GM18502 (cell line): ENCODE measurements around the gene MARCKS.
"Not testable (repeated sequence)": the region's sequence is repeated elsewhere in the genome, so short reads cannot be mapped to it uniquely, and the experiment has no call there.

Experiments
- ATAC-seq: cut with Tn5 transposase; IDR thresholded peaks from one replicate; pipeline ENCODE4 v1.9.1; 2021; ENCODE audit warnings: mild to moderate bottlenecking; ENCODE audit not compliant: unreplicated experiment, poor library complexity

MARCKS gene

DNA sequence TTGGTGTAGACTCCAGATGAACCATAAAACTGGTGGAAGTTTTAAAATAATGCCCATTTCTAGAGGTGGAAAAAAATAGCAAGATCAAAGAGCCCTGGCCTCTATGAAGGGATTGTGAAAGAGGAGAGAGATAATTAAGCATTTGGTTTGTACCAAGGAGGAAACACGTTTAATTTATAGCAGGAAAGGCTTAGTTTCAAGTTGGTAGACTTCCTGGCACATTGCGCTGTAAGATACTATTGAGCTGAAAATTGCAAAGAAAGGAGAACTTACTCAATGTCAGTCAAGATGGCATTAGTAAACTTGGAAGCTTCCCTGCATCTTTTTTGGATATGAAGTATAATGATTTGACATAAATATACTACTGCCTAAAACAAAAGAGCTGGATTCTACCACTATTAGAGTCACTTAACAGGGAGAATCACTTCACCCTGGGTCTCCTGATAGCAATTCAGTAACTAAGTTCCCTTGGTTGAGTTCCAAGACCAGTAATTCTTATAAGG, 24.4 kb downstream of the MARCKS start:
- no peak for ATAC-seq

DNA sequence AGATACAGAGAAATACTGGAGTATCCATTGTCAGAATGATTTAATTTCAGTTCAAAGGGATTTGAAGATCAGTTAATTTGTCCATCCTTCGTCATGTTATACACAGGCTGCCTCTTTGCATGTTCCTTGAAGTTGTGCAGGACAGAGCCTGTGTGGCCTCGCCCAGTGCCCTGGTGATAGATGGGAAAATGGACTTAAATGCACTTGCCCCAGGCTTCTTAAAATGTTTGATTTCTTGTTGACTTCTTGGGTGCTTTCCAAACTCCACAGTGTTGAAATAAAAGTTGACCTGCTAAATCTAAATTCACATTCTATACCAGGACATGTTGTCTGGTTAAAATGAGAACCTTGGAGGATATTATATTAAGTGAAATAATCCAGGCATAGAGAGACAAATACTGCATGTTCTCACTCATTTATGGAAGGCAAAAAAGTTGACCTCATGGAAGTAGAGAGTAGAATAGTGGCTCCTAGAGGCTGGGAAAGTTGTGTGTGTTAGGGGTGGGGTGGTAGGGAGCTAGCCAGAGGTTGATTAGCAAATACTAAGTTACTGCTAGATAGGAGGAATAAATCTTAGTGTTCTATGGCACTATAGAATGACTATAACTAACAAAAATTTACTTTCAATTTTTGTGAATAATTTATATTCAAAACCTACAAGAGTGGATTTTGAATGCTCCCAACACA, 25.3 kb downstream of the MARCKS start:
- no peak for ATAC-seq

GRCh38 chr6:113884011-113884410, 26.9 kb downstream of the MARCKS start:
- ATAC-seq = no peak

GRCh38 chr6:113886512-113886911, 29.4 kb downstream of the MARCKS start:
- ATAC-seq = no peak

GRCh38 chr6:113888493-113888892, 31.3 kb downstream of the MARCKS start:
- no peak for ATAC-seq

DNA sequence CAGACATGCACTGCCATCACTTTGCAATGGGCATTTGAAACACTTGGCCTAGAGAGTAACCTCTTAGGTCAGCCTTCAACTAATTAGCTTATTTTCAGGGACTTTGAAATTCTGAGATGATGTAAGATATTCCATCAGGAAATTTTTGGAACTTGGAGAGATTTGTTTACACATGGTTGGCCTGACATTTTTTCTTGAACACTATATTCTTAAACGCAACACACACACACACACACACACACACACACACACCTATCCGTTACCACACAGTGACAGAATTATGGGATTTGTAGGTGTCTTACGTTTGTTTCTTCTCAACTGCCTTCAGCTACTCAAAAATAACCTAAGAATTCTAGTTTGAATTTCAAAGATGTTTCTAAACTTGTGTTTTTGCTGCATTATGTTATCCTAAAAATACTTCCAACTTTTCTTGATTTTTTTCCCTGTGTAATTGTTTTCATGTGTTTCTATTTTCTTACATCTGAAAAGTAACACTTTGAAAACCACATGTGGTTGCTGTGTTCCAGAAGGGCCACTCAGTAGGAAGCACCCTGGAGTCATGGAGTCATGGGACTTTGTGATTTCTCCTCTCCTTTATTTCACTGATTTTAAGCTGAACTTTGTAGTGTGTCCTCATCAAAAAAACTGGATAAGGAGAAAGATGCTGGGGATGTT, 31.9 kb downstream of the MARCKS start:
- no peak for ATAC-seq

GRCh38 chr6:113893451-113893850, 36.3 kb downstream of the MARCKS start:
- no peak for ATAC-seq

GRCh38 chr6:113893866-113894265, 36.7 kb downstream of the MARCKS start:
- ATAC-seq = no peak

DNA sequence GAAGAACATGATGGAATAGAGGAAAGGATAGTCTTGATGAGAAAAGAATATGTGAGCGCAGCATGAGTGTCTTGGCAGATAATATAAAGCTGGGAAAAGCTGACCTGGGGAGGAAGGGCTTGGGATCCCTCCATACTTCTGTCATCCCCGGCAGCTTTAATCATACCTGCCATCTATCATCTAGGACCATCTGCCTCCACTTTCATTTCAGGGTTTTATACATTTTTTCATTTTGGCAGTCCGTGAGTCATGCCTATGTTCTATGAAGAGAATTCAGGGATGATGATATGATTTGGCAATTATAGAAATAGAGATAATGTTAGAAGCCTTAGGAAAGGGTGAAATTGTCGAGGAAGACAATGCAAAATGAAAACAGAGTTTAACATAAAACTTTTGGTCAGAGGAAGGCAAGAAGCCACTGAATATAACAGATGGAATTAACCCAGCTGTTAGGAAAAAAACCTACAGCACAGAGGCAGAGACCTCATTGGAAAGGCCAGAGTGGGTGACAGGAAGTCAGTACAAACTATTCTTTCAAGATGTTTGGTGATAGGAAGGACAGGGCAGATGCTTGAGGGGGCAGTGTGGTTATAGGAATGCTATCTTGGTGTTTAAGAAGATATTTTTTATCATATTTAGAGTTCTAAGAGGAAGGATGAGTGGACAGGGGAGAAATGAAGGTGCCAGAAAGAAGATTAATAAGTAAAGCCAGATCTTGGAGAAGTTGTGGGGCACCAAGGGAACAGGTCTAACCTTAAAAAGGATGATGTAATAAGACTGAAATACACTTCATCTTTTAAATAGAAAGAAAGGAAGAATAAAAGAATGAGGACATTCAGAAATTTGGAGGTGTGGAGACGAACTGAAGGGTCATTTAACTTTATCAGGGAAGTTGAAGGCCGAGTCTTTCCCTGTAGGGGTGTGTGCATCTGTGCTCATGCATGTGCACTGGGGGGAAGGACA, 37.8 kb downstream of the MARCKS start:
- ATAC-seq = no peak

DNA sequence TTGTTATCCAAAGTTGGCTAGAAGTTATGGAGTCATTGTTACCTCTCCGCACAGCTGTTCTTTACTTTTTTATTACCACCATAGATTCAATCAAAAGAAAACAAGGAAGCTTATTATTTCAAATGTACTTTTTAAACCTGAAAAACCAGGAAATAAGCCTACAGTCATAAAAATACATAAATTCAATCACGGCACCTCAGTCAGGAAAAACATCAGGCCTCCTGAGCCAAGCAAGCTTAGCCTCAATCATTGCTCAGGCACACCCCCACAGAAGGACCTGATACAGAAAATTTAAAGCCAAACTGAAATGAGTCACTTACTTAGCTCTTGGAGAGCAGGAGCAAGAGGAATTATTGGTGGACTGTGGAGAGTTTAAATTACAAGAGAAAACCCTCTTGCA, 44.3 kb downstream of the MARCKS start:
- ATAC-seq = no peak

- ATAC-seq = no peak
These were observed 46.7 kb downstream of the MARCKS start for GRCh38 chr6:113903666-113904330.

DNA sequence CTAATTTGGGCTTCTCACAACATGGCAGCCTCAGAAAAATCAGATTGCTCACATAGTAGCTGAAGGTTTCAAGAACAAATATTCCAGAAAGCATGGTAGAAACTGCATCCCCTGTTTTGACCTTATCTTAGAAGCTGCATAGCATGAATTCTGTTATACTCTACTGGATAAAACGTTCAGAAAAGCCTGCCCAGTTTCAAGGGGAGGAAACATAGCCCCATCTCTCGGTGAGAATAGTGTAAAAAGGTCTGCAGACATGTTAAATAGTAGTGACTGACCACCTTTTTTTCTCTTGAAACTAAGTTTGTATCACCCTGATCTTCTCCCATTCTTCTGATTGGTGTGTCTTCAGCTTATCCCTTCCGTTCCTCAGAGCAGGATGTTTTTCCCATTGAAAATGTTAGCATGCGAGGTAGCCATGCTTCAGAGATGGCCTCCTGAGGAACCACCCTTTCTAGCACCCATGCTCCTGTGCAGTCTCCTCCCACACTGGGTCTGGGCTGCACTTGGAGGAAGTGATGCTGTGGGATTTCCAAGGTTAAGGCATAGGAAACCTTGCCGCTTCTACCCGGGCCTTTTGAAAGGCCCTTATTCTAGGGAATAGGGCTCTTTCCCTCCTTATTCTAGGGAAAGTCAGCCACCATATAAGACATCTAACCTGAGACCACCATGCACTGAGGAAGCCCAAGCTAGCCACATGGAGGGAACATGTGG, 50.1 kb downstream of the MARCKS start:
- ATAC-seq = no peak

GRCh38 chr6:113908801-113909200, 51.7 kb downstream of the MARCKS start:
- ATAC-seq = no peak

DNA sequence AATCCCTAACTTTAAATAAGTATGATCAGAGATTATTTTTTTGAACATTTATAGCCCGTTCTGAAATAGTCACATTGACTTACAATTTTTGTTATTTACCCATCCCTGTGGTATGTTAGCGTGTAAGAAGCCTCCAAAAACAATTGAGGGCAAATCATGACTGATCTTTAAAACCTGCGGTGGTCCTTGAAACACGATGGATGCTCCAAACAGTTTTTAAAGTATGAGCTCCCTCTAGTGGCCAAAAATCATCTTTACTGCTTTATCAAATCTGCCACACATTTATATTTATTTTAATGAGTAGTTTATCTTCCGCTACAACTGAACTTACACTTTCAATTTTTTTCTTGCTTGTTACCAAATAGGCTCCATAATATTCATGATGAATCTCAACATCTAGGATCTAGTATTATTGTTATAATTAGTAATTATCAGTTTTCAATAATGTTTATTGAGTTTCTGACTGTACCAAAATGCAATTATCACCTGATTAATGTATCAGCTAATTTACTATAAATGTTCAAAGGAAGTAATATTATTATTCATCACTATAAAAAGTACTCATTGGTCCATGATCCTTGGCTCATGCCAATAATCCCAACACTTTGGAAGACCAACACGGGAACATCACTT, 52.2 kb downstream of the MARCKS start:
- peak; percentile 74 for ATAC-seq

GRCh38 chr6:113910285-113910684, 53.1 kb downstream of the MARCKS start:
- ATAC-seq = not testable (repeated sequence)
